Left ventricle myocardium superior (tissue), 1 donor: ENCODE results near the gene ATAD3C. TPM values are rescaled to one million over a fixed set of nuclear protein-coding genes. Genes with fewer than 3 reads are reported as not detected.
"Not testable (repeated sequence)": the region's sequence is repeated elsewhere in the genome, so short reads cannot be mapped to it uniquely, and the experiment has no call there.

Source experiments
- ATAC-seq: fragments of 200-7000 bp; cut with Tn5 transposase; one replicate; pipeline ENCODE4 v1.9.1; 2020; ENCODE audit warnings: mild to moderate bottlenecking, moderate library complexity
- DNase-seq: peaks from one replicate; pipeline ENCODE4 v3.0.0-alpha.2; 2020
- intact Hi-C: fragments of 100-400 bp; cut with micrococcal nuclease; formaldehyde crosslinking; loops from one replicate; pipeline ENCODE4 v1.11.0; 2022
- total RNA-seq: library from RNA; stranded (reverse); fragmentation: NEBNext Ultra II Directional; extraction: Animal tissue kit (Norgen Biotek cat#: 25700); gene quantifications from one replicate; pipeline ENCODE4 v1.2.1, GENCODE V29; 2021
- donor health status: DM: no; HTN: yes; CAD: no; lungs with severe emphysema.

Gene ATAD3C
- total RNA-seq, 1 donor from 2014 or later: 1.9 TPM

GRCh38 chr1:1460540-1461130, 11.1 kb downstream of the ATAD3C start:
- intact Hi-C loops: no loop called here
- DNase-seq (no peak), ATAC-seq (no peak)

GRCh38 chr1:1461721-1462317, 12.3 kb downstream of the ATAD3C start:
- no peak for ATAC-seq

DNA sequence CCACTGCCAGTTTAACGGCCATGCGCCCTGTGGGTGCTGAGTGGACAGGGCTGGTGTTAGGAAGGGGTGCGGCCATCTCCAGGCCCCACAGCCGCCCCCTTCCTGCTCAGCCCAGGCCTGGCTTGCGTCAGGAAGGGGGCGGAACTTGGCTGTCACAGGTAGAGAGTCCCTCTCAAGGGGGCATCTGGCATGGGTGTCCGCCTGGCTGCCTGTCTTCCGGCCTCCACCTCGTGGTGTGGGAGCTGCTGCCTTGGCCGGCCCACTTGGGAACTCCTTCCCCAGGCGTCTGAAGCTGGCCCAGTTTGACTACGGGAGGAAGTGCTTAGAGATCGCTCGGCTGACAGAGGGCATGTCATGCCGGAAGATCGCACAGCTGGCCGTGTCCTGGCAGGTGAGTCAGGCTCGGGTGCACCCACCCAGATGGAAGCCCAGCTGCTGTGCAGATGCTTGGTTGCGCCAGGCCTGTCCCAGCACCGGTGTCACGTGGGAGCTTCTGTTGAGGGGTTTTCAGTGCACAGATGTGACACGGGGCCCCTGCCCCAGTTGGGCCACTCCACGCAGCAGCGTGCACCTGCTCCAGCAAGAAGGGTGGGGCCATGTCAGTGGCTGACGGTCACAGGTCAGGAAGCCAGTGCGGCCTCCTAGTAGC, 13.0 kb downstream of the ATAD3C start:
- ATAC-seq (peak; percentile 76), DNase-seq (peak; percentile 52)

More at GRCh38 chr1:1461721-1462317, 12.3 kb downstream of the ATAD3C start:
- intact Hi-C loops: no loop called here
- DNase-seq: no peak

GRCh38 chr1:1463312-1463711, 13.8 kb downstream of the ATAD3C start:
- ATAC-seq (no peak), DNase-seq (no peak)
- intact Hi-C loops: no loop called here

More for the DNA sequence above, 13.0 kb downstream of the ATAD3C start:
- intact Hi-C loops: no loop called here

DNA sequence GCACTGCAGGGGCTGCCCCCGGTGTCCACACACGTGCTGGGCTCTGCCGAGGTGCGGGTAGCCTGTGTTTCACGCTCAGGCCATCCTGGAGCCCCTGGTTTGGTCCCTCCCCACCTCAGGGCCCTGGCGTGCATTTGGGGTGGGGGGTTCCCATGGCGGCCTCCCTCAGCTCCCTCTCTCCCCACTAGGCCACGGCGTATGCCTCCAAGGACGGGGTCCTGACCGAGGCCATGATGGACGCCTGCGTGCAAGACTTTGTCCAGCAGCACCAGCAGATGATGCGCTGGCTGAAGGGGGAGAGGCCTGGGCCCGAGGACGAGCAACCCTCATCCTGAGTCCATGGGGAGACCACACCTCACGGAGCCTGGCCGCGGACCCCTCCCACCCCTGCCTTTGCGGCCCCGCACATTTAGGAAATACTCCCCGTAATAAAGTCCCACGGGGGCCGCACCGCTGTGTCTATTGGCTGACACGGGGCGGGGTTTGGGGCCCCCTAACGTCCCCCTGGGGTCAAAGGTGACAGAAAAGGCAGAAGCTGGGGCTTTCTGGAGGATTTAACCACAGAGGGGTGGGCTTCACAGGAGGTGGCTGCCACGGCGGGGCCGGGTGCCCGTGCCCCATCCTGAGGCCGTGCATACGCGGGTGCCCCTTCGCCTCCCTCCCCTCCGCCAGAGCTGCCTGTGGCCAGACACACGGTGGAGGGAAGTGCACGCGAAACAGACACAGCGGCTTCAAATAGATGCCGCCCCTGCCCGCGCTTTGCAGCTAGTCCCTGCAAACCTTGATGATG, 18.9 kb downstream of the ATAD3C start:
- DNase-seq, ATAC-seq, intact Hi-C loops: not testable (repeated sequence)

DNA sequence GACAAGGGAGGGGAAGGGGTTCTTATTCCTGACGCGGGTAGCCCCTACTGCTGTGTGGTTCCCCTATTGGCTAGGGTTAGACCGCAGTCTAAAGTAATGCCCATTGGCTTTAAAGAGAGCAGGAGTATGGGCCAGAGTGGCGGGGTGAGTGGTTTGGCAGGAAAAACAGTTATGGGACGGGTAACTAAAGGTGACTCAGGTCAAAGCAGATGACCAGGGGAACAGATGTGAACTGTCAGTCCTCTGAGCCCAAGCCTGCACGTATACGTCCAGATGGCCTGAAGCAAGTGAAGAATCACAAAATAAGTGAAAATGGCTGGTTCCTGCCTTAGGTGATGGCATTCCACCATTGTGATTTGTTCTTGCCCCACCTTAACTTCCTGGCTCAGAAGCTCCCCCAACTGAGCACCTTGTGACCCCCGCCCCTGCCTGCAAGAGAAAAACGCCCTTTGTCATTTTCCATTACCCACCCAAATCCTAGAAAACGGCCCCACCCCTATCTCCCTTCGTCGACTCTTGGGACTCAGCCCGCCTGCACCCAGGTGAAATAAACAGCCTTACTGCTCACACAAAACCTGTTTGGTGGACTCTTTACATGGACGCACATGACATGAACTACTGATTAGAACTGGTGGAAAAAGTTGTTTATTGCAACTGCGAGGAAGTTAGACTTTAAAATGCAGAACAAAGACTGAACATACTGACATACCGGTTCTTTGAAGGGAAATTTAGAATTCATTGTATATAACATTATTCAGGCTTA, 21.3 kb downstream of the ATAD3C start:
- peak; percentile 7 for ATAC-seq
- intact Hi-C loops: no loop called here
- no peak for DNase-seq

DNA sequence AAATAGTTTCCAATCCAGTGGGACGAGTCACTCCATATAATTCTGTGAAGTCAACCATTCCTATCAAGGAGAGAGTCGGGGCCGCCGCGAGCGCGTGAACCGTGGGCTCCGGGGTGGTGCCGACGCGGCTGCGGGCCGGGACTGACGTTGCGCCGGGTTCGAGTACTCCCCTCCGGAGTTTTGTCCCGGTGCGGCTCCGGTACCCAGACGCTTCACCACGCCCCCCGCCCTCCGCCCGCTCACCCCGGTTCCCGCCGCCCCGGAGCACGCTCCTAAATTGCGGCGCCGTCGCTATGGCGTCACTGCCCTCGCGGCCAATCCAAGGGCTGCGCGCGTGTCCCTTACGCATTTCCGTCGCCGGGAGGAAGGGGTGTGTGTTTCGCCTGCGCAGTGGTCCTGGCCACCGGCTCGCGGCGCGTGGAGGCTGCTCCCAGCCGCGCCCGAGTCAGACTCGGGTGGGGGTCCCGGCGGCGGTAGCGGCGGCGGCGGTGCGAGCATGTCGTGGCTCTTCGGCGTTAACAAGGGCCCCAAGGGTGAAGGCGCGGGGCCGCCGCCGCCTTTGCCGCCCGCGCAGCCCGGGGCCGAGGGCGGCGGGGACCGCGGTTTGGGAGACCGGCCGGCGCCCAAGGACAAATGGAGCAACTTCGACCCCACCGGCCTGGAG, 22.0 kb downstream of the ATAD3C start, which contains the start of gene ATAD3B:
Gene ATAD3B (plus strand): TSS at position 377 of the 664 bp plus-strand sequence. CDS start 120 bp downstream, at position 497.
- intact Hi-C loops: no loop called here
- ATAC-seq: peak; percentile 99
- peak; percentile 97 for DNase-seq

DNA sequence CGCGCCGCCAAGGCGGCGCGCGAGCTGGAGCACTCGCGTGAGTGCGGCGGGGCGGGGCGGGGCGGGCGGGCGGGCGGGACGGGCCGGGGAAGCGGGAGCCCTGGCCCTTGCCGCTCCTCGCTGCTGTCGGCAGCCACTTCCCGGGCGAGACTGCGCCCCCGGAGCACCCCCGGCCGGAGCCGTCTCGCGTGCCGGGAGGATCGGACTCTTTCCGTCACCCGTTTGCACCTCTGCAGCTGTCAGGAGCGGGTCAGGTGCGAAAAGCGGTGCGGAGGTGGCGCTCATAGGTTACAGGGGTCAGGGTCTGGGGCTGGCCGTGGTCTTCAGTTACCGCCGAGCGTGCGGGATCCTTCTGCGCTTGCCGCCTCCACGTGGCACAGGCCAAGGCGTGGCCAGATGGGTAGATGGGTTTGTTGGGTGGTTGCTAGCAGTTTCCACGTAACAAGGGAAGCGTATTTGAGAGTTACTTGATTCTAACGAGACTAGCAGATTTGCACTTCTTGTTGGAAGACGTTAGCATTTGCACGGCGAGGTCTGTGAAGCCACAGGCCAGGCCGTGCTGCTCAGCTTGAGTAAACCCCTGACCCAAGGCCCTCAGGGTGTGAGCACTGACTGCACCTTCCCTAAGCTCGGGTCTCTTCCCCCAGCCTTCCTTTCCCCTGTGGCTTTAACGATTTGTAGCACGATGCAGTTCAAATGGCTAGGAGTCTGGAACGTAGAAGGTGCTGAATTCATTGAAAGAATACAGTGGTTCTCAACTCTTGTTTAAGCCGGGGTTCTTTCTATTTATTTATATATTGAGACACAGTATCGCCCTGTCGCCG, 22.8 kb downstream of the ATAD3C start:
- DNase-seq, ATAC-seq, intact Hi-C loops: not testable (repeated sequence)

DNA sequence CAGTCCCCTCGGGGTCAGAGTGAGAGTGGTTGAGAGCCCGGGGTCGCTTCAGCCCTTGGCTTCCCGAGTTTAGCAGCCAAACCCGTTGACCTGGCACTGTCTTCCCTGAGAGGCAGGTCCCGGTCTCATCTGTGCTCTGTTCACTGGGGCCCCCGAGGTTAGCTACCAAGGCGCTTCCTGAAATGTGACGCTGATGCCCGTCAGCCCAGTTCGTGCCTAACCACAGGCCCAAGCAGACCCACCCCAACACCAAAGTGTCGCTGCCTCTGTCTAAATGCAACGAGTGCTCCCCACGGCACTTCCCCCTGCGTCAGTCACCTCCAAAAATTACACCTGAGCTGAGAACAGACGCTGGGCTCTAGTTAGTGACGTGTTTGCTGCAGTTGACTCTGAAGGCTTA, 26.5 kb downstream of the ATAD3C start:
- ATAC-seq, DNase-seq: not testable (repeated sequence)

GRCh38 chr1:1477206-1477605, 27.7 kb downstream of the ATAD3C start:
- DNase-seq (no peak), ATAC-seq (no peak)
- intact Hi-C loops: no loop called here

More for the DNA sequence above, 26.5 kb downstream of the ATAD3C start:
- intact Hi-C loops: not testable (repeated sequence)

- DNase-seq (no peak), ATAC-seq (no peak)
- intact Hi-C loops: no loop called here
Measured at GRCh38 chr1:1479547-1480487, 30.3 kb downstream of the ATAD3C start.

DNA sequence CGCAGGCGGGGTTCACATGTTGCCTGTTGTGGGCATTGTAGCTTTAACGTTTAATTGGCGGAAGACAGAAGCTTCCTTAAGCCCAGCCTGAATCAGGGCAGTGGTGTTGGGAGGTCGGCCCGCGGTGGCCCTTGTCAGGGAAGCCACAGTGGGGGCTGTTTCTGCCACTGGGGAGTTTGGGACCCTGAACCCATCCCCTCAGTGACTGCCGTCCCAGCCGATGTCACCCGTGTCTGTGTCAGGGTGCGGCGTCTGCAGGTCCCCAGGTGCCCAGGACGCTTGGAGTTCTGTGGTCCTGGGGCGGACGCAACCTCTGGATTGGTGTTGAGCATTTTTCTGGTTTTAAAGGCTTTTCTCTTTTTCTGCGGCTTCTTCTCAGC, 31.0 kb downstream of the ATAD3C start:
- ATAC-seq, DNase-seq, intact Hi-C loops: not testable (repeated sequence)

GRCh38 chr1:1481811-1482210, 32.3 kb downstream of the ATAD3C start:
- DNase-seq, ATAC-seq, intact Hi-C loops: not testable (repeated sequence)

DNA sequence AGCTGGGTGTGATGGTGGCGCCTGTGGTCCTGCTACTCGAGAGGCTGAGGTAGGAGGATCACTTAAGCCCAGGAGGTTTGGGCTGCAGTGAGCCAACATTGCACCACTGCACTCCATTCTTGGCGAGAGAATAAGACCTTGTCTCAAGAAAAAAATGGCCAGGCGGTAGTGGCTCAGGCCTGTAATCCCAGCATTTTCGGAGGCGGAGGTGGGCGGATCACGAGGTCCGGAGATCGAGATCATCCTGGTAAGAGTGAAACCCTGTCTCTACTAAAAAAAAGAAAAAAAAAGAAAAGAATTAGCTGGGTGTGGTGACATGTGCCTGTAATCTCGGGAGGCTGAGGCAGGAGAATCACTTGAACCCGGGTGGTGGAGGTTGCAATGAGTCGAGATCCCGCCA, 33.4 kb downstream of the ATAD3C start:
- ATAC-seq (no peak), DNase-seq (no peak)
- intact Hi-C loops: no loop called here

GRCh38 chr1:1483714-1484113, 34.2 kb downstream of the ATAD3C start:
- DNase-seq: no peak
- intact Hi-C loops: no loop called here
- no peak for ATAC-seq

- DNase-seq, intact Hi-C loops, ATAC-seq: not testable (repeated sequence)
Measured at GRCh38 chr1:1484976-1485750, 35.7 kb downstream of the ATAD3C start.
